OCI-LY7 (cell line): ENCODE measurements around the gene SEPTIN10.

ENCODE experiments used
- CTCF ChIP-seq: fragments of 200-600 bp; sonication (generic); conservative IDR thresholded peaks from 2 replicates; pipeline ENCODE4 v1.5.1; 2014; ENCODE audit warnings: mild to moderate bottlenecking, antibody characterized with exemption, low read length, moderate library complexity, mixed read lengths
- EZH2phosphoT487 ChIP-seq: fragments of 200-600 bp; sonication (generic); IDR thresholded peaks from 2 replicates; pipeline ENCODE4 v1.6.1; 2018; ENCODE audit warnings: low read depth, borderline replicate concordance, mild to moderate bottlenecking, mixed run types, antibody characterized with exemption, low read length, moderate library complexity, mixed read lengths

DNA sequence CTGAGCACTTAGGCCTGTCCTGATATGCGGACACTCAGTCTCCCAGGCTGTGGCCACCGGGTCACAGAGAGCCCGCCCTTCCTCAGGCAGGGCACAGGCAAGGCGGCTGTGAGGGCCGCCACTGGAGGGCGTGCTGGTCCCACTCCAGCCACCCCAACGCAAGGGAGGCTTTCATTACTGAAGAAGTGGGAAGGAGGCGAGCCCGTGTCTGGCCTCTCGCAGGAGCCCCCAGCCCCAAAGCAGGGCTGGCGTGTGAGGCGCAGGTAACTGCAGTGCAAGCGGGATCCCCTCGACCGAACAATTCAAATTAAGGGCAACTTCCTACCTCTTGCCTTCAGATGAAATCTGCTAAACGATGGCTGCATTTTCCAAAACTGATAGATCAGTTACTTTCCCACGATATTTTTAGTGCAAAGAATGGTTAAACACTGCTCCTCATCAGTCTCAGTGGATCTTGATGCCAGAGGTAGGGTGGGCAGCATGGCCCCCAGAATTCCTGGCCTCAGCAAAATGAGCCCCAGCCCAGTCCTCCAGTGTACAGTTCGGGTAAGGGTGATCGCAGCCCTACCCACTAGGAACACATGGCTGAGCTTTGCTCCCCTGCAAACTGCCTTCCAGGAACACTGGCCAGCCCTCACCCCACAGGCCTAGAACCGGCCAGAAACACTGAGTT, 97.2 kb downstream of the SEPTIN10 start:
- TF ChIP-seq CTCF, result peak; percentile 65
- TF ChIP-seq EZH2phosphoT487, result no peak
